ENCODE results near the gene CNN2. TPM values are rescaled to one million over a fixed set of nuclear protein-coding genes. Genes with fewer than 3 reads are reported as not detected.

CNN2 gene
- total and polyA plus RNA-seq, 2 of the 4 experiments (the other 2 are of a cell fraction) = 272 to 395 TPM

DNA sequence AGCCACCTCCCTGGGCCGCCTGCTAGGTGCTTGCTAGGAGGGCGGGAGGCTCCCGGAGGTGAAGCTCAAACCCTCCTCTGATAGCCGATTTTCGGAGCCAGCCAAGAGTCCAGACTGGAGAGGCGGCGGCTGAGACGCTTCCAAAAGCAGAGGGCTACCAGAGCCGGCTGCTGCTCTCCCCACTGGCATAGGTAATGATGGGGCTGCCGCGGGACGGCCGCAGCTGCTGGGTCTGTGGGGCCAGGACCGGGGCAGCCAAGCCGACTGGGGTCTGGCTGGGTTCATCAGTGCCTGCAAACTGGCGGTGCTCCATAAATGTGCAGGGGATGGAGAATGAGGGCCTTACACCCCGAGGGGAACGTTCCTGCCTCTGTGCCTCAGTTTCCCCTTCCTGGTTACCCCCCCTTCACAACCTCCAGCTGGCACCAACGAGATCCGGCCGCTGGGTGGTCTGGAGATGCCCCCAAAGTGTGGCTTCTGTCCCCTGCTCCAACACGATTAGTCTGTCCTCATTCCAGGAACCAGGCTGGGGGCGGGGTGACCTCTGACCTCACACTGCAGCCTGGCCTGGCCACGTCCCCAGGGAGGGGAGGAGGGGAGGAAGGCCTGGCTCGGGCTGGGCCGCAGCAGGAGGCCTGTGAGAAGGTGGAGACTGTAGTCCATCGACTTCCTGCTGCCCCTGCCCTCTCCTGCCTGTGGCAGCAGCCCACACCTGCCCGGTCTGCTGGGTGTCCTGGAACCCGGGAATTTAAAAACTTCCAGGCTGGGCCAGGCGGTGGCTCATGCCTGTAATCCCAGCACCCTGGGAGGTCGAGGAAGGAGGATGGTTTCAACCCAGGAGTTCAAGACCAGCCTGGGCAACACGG is 46.0 kb upstream of the CNN2 start:
- Histone ChIP-seq H4K5ac (ENCODE audit: low read depth, low read length) (peak overlapping the region; percentile 12; the same call in 1 of the 2 replicates), H3K56ac (ENCODE audit: extremely low read depth, insufficient read depth, low read length) (no peak overlapping the region), H2AFZ (replicated peaks; ENCODE audit: low read length, poor library complexity) (peak overlapping the region; percentile 78), H3K23ac (ENCODE audit: low read depth, low read length) (no peak overlapping the region), H3K9me3 (ENCODE audit: control insufficient read depth, insufficient read depth, low read length) (no peaks in the 10 kb centered on the region), H3K36me3 (ENCODE audit: control insufficient read depth, insufficient read depth, low read length) (peaks cover 4% of the 10 kb centered on the region; the same call in 1 of the 2 replicates), H3K9ac (ENCODE audit: low read depth, low read length) (no peak overlapping the region), H2BK20ac (ENCODE audit: low read depth, low read length) (peak overlapping the region; percentile 14; the same call in 1 of the 2 replicates), H2BK120ac (ENCODE audit: low read depth, low read length) (no peak overlapping the region), H4K91ac (ENCODE audit: insufficient read depth, low read depth, low read length) (no peak overlapping the region; the same call in 1 of the 2 replicates), H4K20me1 (ENCODE audit: insufficient read depth, low read length) (peaks cover 5% of the 10 kb centered on the region; the same call in 1 of the 2 replicates), H2AK9ac (replicated peaks; ENCODE audit: low read depth, low read length, poor library complexity) (peak overlapping the region; percentile 89), H2AK5ac (ENCODE audit: low read depth, low read length) (peak overlapping the region; percentile 78; the same call in 1 of the 2 replicates), H3K79me1 (ENCODE audit: low read depth in 1 of 2, low read length in 2 of 2) (peaks cover 5 to 20% of the 10 kb centered on the region in 2 experiments), H2BK5ac (ENCODE audit: low read depth, low read length, poor library complexity, severe bottlenecking) (no peak overlapping the region), H3K4me1 (ENCODE audit: control insufficient read depth, insufficient read depth, low read length) (peaks cover 13% of the 10 kb centered on the region), H4K8ac (ENCODE audit: low read depth in 2 of 2, low read length in 2 of 2) (peak overlapping the region in 1 of 2 experiments; percentile 72; a peak in 2 of 4 replicates), H3K27me3 (ENCODE audit: control insufficient read depth, insufficient read depth, low read length) (no peaks in the 10 kb centered on the region), H3K18ac (ENCODE audit: low read depth, low read length) (no peak overlapping the region), H3K14ac (replicated peaks; ENCODE audit: low read depth, low read length) (no peak overlapping the region), H2BK15ac (ENCODE audit: low read depth, low read length) (no peak overlapping the region), H3K4me3 (ENCODE audit: insufficient read depth, low read depth, low read length) (no peak overlapping the region), H3K4me2 (ENCODE audit: low read depth, low read length) (peak overlapping the region; percentile 5; the same call in 1 of the 2 replicates), H3K27ac (ENCODE audit: insufficient read depth, low read length) (no peak overlapping the region), H3K4ac (ENCODE audit: low read depth, low read length) (no peak overlapping the region), H3K9me1 (ENCODE audit: insufficient read depth, low read length) (0 out of 2 replicates have a peak, but pooled peaks cover 4% of the 10 kb centered on the region)
- DNase-seq = no peak
- dilution Hi-C loops (cut with HindIII; ENCODE audit: low sequenced_read_pairs, unreplicated experiment) = no loop called here
- 30% methylated on average over 12 of the region's 32 CpGs; no CpG with 5 or more reads in 1 of the 2 experiments for WGBS, 2 experiments (ENCODE audit: extremely low coverage in 2 of 2, insufficient read length in 1 of 2)
- TF ChIP-seq NFE2L2 (IDR thresholded peaks at IDR 0.05; ENCODE audit: low read depth, low read length) = no peak
- TF ChIP-seq MAZ (IDR thresholded peaks at IDR 0.05; ENCODE audit: borderline replicate concordance, low read depth, low read length) = no peak
- TF ChIP-seq CEBPB (IDR thresholded peaks at IDR 0.05; ENCODE audit: low read depth, low read length) = no peak
- ChIA-PET POLR2A (ENCODE audit: unreplicated experiment) (no interaction called here), CTCF (interaction anchor here (0.6 to 1.4 kb wide), 2 partner anchors 10 to 29 kb away, joined by 3 read pairs; no protein-coding TSS in a partner anchor)
- in situ Hi-C loops (cut with MboI; ENCODE audit: low sequenced_read_pairs) = loop anchor here (5.0 to 10.0 kb wide), 2 partner anchors 58 to 216 kb away; no protein-coding TSS in a partner anchor
- no TSS peak for BruUV-seq (replicated peaks)
- intact Hi-C loops (cut with micrococcal nuclease) = loop anchor here (5.0 kb wide), 2 partner anchors 113 to 203 kb away; no protein-coding TSS in a partner anchor
- ATAC-seq (ENCODE audit: low read depth) = no peak; the same call in 1 of the 2 replicates
